HG03521 (cell line): Measurements from ENCODE around the gene SRD5A1.

ENCODE experiments used
- ATAC-seq: cut with Tn5 transposase; IDR thresholded peaks from one replicate; pipeline ENCODE4 v1.9.1; 2021; ENCODE audit warnings: mild to moderate bottlenecking, moderate library complexity; ENCODE audit not compliant: unreplicated experiment

Gene SRD5A1

GRCh38 chr5:6711409-6712141, 78.3 kb downstream of the SRD5A1 start:
- no peak for ATAC-seq

DNA sequence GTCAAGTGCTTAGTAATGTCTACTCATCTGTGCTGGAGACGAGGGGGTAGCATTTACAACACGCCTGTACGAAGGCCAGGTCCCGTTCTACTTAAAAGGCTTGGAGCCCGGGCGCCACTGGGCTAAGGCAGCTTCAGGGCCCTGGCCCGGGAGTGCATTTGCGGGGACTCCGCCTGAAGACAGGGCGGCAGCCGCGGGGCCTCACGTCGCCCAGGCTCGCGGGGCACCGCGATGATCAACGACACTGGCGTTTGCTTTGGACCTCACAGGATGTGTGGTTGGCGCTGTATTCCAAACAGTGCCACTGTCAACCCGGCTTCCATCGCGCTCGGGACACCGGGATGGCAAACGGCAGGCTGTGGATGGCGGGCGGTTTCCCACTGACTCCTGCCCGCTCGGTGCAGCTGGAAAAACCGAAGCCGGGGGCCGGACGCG, 78.9 kb downstream of the SRD5A1 start:
- no peak for ATAC-seq

DNA sequence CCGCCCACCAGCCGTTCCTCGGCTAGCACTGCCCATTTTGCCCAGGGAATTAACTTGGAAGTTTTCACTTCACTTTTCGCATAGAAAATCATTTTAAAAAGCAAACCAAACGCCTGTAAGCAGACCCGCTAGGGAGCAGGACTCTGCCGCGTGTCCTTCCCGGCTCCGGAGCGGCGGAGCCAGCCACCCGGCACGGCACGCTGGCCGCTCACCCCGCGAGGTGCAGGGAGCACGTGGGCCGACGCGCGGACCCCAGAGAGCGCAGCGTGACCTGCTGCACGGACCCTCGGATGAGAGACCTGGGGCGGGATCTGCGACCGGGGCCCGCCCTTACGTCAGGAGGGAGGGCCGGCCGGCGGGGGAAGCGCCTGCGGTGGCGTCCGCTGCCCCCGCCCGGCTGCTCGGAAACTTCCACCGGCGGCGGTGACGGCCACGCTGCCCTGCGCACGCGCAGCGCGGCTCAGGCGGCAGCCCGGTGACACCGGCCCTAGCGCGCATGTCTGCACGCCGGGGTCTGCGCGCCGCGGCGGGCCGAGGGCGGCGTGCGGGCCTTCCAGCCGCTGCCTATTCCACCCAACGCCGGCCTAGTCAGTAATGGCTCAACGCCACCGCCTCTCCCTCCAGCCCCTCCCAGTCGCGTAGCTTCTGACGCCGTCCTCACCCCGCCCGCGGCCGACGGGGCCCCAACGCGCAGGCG, 79.5 kb downstream of the SRD5A1 start:
- ATAC-seq: peak; percentile 61

- ATAC-seq: peak; percentile 6
These were observed 80.3 kb downstream of the SRD5A1 start, which contains the start of gene TENT4A for GRCh38 chr5:6713274-6714225. Gene TENT4A (plus strand): TSS chr5:6713432. CDS start chr5:6713984, 552 bp downstream.

DNA sequence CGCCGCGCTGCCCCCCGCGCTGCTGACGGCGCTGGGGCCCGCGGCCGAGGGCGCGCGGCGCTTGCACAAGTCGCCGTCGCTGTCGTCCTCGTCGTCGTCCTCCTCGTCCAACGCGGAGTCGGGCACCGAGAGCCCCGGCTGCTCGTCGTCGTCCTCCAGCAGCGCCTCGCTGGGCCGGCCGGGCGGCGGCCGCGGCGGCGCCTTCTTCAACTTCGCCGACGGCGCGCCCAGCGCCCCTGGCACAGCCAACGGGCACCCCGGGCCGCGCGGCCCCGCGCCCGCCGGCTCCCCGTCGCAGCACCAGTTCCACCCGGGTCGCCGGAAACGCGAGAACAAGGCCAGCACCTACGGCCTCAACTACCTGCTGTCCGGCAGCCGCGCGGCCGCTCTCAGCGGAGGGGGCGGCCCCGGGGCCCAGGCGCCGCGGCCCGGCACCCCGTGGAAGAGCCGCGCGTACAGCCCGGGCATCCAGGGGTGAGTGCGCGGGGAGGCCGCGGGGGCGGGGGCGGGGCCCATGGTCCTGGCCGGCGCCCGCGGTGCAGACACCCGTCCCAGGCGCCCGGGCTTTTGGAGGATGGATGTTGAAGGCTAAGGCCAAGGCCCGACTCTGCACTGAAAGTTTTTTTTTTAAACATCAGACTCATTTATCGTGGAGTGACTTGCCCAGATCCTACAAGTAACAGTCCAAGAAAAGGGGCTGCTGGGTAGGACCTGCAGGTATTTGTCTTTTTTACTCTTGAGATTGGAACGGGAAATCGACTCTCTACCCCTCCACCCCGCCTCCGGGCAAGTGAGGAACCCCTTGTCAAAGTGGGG, 81.2 kb downstream of the SRD5A1 start:
- ATAC-seq: no peak

GRCh38 chr5:6715271-6715670, 82.0 kb downstream of the SRD5A1 start:
- no peak for ATAC-seq

DNA sequence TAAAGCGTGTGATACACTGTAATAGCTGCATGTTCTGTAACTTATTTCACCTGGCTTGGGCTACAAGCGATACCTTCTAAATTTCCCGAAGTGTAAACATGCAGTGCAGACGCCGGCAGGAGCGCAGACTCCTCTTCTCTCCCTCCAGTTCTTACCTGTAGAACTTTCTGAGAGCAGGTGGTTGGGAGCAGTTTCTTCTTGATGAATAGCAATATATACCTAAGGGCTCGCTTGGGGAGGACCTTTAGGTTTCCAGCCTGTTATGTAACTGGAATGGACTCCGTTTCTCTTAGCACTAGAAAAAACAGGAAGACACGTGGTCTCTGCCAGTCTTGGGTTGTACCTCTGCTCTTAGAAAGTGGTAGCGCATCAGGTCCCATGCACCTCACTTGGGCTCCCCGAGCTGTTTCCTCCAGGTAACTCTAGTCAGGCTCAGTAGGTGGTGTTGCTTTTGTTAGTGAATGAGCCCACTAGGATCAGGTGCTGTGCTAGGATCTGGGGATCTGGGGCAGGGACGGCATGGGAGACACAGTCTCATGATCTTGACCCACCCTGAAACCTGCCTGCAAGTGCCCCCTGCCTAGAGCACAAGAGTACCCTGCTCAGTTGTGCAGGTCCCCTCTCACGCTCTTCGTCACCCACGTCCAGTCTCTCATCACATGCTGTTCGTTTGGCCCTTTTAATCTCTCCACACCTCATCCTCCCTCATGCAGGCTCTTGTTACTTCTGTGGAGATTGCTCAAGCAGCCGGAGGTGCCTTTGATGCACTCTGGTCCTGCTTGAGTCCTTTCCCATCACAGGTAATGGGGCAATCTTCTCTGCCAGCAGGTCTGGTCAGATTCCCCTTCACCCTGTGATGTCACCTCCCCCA, 82.8 kb downstream of the SRD5A1 start:
- ATAC-seq: no peak

GRCh38 chr5:6716629-6717149, 83.4 kb downstream of the SRD5A1 start:
- ATAC-seq: no peak

- ATAC-seq: no peak
These were observed 84.0 kb downstream of the SRD5A1 start for GRCh38 chr5:6717247-6717646.

- ATAC-seq: no peak
These were observed 84.4 kb downstream of the SRD5A1 start for GRCh38 chr5:6717687-6718086.

DNA sequence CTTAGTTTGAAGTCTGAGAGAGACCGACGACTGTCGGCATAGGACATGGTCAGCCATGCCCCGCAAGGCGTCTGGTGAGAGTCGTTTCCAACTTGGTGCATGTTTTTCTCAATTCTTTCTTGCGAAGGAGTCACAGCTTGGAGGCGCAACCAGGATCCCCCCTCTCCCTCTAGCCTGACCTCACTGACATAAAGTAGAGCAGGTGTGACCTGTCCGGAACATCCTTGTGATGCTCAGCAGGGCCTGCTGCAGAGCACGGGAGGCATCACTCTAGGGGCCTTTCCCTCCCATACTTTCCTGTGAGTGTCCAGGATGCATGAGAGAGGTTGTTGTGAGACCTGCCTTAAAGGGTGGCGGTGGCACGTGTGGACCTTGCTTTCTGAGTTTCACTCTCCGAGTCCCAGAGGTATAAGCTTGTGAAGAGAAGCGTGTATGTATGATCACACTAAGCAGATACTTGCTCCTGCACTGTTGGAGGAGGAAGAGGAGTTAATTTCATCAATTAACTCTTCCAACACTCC, 85.0 kb downstream of the SRD5A1 start:
- no peak for ATAC-seq

- ATAC-seq: no peak
These were observed 85.5 kb downstream of the SRD5A1 start for GRCh38 chr5:6718718-6719117.

GRCh38 chr5:6719417-6719816, 86.2 kb downstream of the SRD5A1 start:
- ATAC-seq: no peak

- ATAC-seq: no peak
These were observed 86.8 kb downstream of the SRD5A1 start for GRCh38 chr5:6719896-6720560.

DNA sequence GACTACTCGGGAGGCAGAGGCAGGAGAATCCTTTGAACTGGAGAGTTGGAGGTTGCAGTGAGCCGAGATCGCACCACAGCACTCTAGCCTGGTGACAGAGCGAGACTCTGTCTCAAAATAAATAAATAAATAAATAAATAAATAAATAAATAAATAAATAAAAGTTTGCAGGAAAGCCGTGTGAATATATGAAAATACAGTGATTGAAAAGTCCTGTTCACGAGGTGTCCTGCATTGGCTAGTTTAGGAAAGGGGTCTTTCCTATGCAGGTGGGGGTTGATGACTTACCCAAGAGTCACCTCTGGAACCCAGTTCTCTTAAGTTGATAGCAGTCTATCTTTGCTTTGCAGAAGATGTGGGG, 87.3 kb downstream of the SRD5A1 start:
- no peak for ATAC-seq

GRCh38 chr5:6721442-6721841, 88.2 kb downstream of the SRD5A1 start:
- ATAC-seq: no peak

DNA sequence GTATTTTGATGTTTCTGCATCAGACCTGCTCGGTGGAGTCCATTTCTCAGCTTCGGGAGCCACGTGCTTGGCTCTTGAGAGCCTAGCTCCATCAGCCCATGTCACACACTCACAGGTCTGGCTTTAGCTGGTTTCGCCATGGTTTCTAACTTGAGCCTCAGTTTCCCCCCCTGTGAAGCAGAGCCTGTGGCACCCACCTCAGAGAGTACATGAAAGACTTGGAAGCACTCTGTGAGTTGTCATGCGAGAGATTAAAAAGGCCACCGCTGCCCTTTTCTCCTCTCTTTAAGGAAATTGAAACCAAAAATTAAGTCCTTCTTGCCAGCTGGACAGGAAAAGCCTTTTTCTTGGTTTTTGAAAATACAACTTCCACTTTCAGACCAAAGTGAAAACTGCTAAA, 88.8 kb downstream of the SRD5A1 start:
- peak; percentile 37 for ATAC-seq

GRCh38 chr5:6723122-6723815, 90.0 kb downstream of the SRD5A1 start:
- ATAC-seq: no peak
